OCI-LY1 (cell line): ENCODE measurements around the gene CCNO.

Experiments
- CTCF ChIP-seq: fragments of 200-600 bp; sonication (generic), shearing (Covaris generic); IDR thresholded peaks from 2 replicates; pipeline ENCODE4 v1.5.1; 2017; ENCODE audit warnings: mild to moderate bottlenecking, antibody characterized with exemption, low read length, moderate library complexity, mixed read lengths
- EZH2 ChIP-seq: fragments of 200-600 bp; sonication (generic), shearing (Covaris generic); IDR thresholded peaks from 2 replicates; pipeline ENCODE4 v1.8.0; 2017; ENCODE audit warnings: borderline replicate concordance, mixed run types, mild to moderate bottlenecking, antibody characterized with exemption, low read length, moderate library complexity, mixed read lengths

- no peak for TF ChIP-seq EZH2
- no peak for TF ChIP-seq CTCF
These were observed 5.6 kb downstream of the CCNO start for GRCh38 chr5:55227664-55228430.
